ENCODE data around the gene SCN3A. TPM values are rescaled to one million over a fixed set of nuclear protein-coding genes. Genes with fewer than 3 reads are reported as not detected.

SCN3A gene
- total and polyA plus RNA-seq, 10 donors = 1.2 to 13.9 (median 4.0) TPM

DNA sequence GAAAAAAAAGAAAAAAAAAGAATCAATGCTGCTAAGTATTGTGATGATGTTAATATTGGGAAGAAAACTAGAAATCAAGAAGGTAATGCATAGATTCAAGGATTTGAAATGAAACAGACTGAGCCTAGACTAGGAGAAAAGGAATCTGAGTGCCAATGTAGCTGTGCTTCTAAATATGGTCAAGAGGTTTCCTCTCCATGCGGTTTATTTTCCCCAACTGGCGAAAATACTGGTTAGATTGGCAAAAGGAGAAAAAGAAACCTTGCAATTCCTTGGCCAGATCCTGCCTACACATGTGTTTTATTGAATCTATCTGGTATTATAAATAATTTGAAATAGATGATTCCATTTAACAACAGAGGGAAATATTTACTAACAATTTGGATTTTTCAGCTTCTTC is 5.7 kb downstream of the SCN3A start:
- Histone ChIP-seq H3K4me1 (peaks cover 0 to 23% (median 0%) of the 10 kb centered on the region in 6 donors), H3K27me3 (replicated peaks in 1 of 7) (no peaks in the 10 kb centered on the region), H3K27ac (no peak overlapping the region), H3K4me3 (no peak overlapping the region), H3K36me3 (no peaks in the 10 kb centered on the region), H3K9me3 (no peaks in the 10 kb centered on the region)
- intact Hi-C loops (cut with DNase I; ENCODE audit: low total_unique reads) = no loop called here
- no peak for DNase-seq
- TF ChIP-seq POLR2AphosphoS5 (IDR thresholded peaks at IDR 0.05) (no peak), POLR2A (IDR thresholded peaks at IDR 0.05) (no peak)
- TF ChIP-seq, protein P1, sequence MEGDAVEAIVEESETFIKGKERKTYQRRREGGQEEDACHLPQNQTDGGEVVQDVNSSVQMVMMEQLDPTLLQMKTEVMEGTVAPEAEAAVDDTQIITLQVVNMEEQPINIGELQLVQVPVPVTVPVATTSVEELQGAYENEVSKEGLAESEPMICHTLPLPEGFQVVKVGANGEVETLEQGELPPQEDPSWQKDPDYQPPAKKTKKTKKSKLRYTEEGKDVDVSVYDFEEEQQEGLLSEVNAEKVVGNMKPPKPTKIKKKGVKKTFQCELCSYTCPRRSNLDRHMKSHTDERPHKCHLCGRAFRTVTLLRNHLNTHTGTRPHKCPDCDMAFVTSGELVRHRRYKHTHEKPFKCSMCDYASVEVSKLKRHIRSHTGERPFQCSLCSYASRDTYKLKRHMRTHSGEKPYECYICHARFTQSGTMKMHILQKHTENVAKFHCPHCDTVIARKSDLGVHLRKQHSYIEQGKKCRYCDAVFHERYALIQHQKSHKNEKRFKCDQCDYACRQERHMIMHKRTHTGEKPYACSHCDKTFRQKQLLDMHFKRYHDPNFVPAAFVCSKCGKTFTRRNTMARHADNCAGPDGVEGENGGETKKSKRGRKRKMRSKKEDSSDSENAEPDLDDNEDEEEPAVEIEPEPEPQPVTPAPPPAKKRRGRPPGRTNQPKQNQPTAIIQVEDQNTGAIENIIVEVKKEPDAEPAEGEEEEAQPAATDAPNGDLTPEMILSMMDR (IDR thresholded peaks at IDR 0.05 in 8 of 11, conservative IDR thresholded peaks at IDR 0.05 in 3 of 11) = no peak
- WGBS, 5 donors = 81 to 87% (median 85%) methylated on average over 2 of the region's 2 CpGs

DNA sequence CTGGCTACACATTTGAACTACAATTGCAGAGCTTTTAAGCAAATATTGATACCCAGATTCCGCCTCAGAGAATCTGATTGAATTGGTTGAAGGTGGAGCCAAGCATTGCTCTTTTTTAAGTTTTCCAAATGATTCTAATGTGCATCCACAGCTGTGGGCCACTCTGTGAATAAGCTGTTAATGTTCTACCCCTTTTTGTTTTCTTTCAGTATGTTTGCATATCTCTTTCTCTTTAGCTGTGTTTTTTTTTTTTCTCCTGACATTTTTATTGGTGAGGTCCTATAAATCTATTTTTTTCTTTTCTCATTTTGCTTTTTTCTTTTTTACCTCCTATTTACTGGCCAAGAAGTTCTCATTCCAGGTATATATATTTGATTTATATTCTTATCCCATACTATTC is 6.5 kb downstream of the SCN3A start:
- intact Hi-C loops (cut with DNase I; ENCODE audit: low total_unique reads) = no loop called here

DNA sequence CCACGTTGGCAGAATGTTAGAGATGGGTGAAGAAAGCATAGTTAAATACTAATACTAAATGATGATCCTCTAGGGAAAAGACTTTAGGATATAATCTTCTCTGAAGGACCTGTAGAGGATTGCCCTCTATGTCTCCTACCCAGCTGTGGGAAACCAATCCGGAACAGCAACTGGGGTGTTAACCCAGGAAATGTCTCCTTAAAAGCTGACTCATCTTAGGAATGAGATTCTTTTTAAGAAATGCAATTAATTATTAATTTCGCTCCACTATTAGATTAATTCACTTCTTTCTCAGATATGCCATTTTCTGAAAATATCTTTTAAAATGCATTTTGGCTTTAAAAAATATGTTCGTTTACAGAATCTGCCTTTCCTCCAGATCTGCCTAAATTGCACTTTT is 7.4 kb downstream of the SCN3A start:
- H3K4me1 ChIP-seq = peaks cover 0 to 17% (median 0%) of the 10 kb centered on the region in 6 donors
- H3K4me3 ChIP-seq = no peak overlapping the region
- no peaks in the 10 kb centered on the region for H3K27me3 ChIP-seq (replicated peaks in 1 of 7)
- no peaks in the 10 kb centered on the region for H3K36me3 ChIP-seq
- intact Hi-C loops (cut with DNase I; ENCODE audit: low total_unique reads) = no loop called here
- TF ChIP-seq, protein P1 (IDR thresholded peaks at IDR 0.05 in 8 of 11, conservative IDR thresholded peaks at IDR 0.05 in 3 of 11) = no peak
- no peak for TF ChIP-seq POLR2AphosphoS5 (IDR thresholded peaks at IDR 0.05)
- no peak for TF ChIP-seq POLR2A (IDR thresholded peaks at IDR 0.05)
- no peak overlapping the region for H3K27ac ChIP-seq
- H3K9me3 ChIP-seq = no peaks in the 10 kb centered on the region
- 68 to 81% (median 73%) methylated on average over 4 of the region's 4 CpGs for WGBS, 5 donors
- DNase-seq = no peak

More for the DNA sequence above, 6.5 kb downstream of the SCN3A start:
- peaks cover 0 to 23% (median 0%) of the 10 kb centered on the region in 6 donors for H3K4me1 ChIP-seq
- no peaks in the 10 kb centered on the region for H3K36me3 ChIP-seq
- no peak overlapping the region for H3K4me3 ChIP-seq
- TF ChIP-seq POLR2AphosphoS5 (IDR thresholded peaks at IDR 0.05) = no peak
- TF ChIP-seq POLR2A (IDR thresholded peaks at IDR 0.05) = no peak
- TF ChIP-seq, protein P1 (IDR thresholded peaks at IDR 0.05 in 8 of 11, conservative IDR thresholded peaks at IDR 0.05 in 3 of 11) = no peak
- WGBS, 5 donors = 89 to 95% (median 94%) methylated on average over 1 of the region's 1 CpG
- DNase-seq = no peak
- no peaks in the 10 kb centered on the region for H3K9me3 ChIP-seq
- H3K27me3 ChIP-seq (replicated peaks in 1 of 7) = no peaks in the 10 kb centered on the region
- H3K27ac ChIP-seq = no peak overlapping the region

DNA sequence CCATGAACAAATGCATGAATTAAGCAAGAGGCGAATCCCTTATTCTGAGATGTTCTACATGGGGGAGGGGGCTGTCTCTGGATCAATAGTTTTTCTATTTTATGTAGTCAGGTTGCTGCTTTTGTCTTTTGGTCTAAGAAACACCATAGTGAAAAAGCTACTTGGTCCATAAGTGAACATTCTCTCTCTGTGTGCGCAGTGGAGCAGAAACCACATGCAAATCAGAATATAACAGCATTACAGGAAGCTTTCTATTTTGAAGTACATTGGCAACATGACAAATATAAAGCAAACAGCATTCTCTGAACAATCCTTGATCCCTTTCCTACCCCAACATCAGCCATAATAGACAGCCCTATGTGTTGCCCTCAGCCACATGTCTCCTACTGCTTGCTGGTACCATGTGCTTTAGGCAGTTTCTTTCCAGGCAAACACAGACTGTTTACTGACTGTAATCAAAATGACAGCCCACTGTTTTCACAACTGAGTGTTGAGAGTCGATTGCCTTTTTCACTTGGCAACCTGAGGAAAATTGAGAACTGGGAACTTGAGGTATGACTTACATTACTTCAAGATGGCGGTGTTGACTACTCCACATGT is 10.6 kb downstream of the SCN3A start:
- Histone ChIP-seq H3K27ac (peak overlapping the region in 3 of 8 donors; percentile 28 to 60 (median 37)), H3K27me3 (replicated peaks in 1 of 7) (no peaks in the 10 kb centered on the region), H3K4me1 (peaks cover 0 to 18% (median 0%) of the 10 kb centered on the region in 6 donors), H3K9me3 (no peaks in the 10 kb centered on the region), H3K4me3 (no peak overlapping the region), H3K36me3 (no peaks in the 10 kb centered on the region)
- TF ChIP-seq POLR2AphosphoS5 (IDR thresholded peaks at IDR 0.05) (no peak), POLR2A (IDR thresholded peaks at IDR 0.05) (no peak)
- TF ChIP-seq, protein P1 (IDR thresholded peaks at IDR 0.05 in 8 of 11, conservative IDR thresholded peaks at IDR 0.05 in 3 of 11) = no peak
- intact Hi-C loops (cut with DNase I; ENCODE audit: low total_unique reads) = no loop called here
- 67 to 72% (median 68%) methylated on average over 4 of the region's 4 CpGs for WGBS, 5 donors
- no peak for DNase-seq

All from spleen (tissue), 11 donors.